ENCODE measurements around the gene CLASP1. TPM values are rescaled to one million over a fixed set of nuclear protein-coding genes. Genes with fewer than 3 reads are reported as not detected.
A peak's percentile ranks its signal among the peaks of the same experiment; 100 is the strongest.
"Not testable (repeated sequence)": the region's sequence is repeated elsewhere in the genome, so short reads cannot be mapped to it uniquely, and the experiment has no call there.

CLASP1 gene
- total RNA-seq, 1 donor from 2014 or later = 110 TPM

- DNase-seq (ENCODE audit: low spot score) = no peak
- H3K4me3 Mint-ChIP-seq = no peak overlapping the region
- no peak overlapping the region for H3K27ac Mint-ChIP-seq
- Histone ChIP-seq H2AFZ (replicated peaks) (no peak overlapping the region), H3K4me2 (no peak overlapping the region), H3K36me3 (no peaks in the 10 kb centered on the region), H3K27me3 (no peaks in the 10 kb centered on the region), H3K4me1 (no peaks in the 10 kb centered on the region), H3K79me2 (ENCODE audit: low read depth) (no peaks in the 10 kb centered on the region), H3K9me3 (ENCODE audit: low read depth) (no peaks in the 10 kb centered on the region), H3F3A (ENCODE audit: low read depth) (no peaks in the 10 kb centered on the region), H4K20me1 (ENCODE audit: low read depth) (no peaks in the 10 kb centered on the region), H3K4me3 (no peak overlapping the region), H3K27ac (no peak overlapping the region), H3K9ac (no peak overlapping the region)
- TF ChIP-seq EZH2 (IDR thresholded peaks at IDR 0.05) (no peak), CTCF (IDR thresholded peaks at IDR 0.05) (no peak), EZH2phosphoT487 (IDR thresholded peaks at IDR 0.05) (no peak)
- H3K9me3 Mint-ChIP-seq = no peaks in the 10 kb centered on the region
- H3K4me1 Mint-ChIP-seq = no peaks in the 10 kb centered on the region
- H3K27me3 Mint-ChIP-seq (ENCODE audit: insufficient read depth, low read depth) = no peaks in the 10 kb centered on the region
- H3K36me3 Mint-ChIP-seq = peaks cover 5% of the 10 kb centered on the region
Observed at GRCh38 chr2:121659933-121660332, 10.7 kb upstream of the CLASP1 start.

- not testable (repeated sequence) for H3K27ac Mint-ChIP-seq; H3K4me1 Mint-ChIP-seq; H4K20me1 ChIP-seq (ENCODE audit: low read depth); H3K9ac ChIP-seq; H3K9me3 Mint-ChIP-seq; H3K4me3 ChIP-seq; H3K27ac ChIP-seq; H3K9me3 ChIP-seq (ENCODE audit: low read depth); H3K4me3 Mint-ChIP-seq; H3F3A ChIP-seq (ENCODE audit: low read depth); DNase-seq (ENCODE audit: low spot score); H3K4me2 ChIP-seq; H3K4me1 ChIP-seq; H2AFZ ChIP-seq (replicated peaks); H3K27me3 Mint-ChIP-seq (ENCODE audit: insufficient read depth, low read depth); H3K36me3 Mint-ChIP-seq; H3K36me3 ChIP-seq; H3K79me2 ChIP-seq (ENCODE audit: low read depth); H3K27me3 ChIP-seq
Observed at GRCh38 chr2:121658393-121658792, 9.1 kb upstream of the CLASP1 start.

GRCh38 chr2:121653035-121653434, 3.8 kb upstream of the CLASP1 start:
- H3K4me1 Mint-ChIP-seq = peaks cover 18% of the 10 kb centered on the region
- no peak overlapping the region for H3K4me2 ChIP-seq
- H3K27me3 Mint-ChIP-seq (ENCODE audit: insufficient read depth, low read depth) = peaks cover 9% of the 10 kb centered on the region
- H3K27ac Mint-ChIP-seq = no peak overlapping the region
- H3K27me3 ChIP-seq = no peaks in the 10 kb centered on the region
- H3K9ac ChIP-seq = no peak overlapping the region
- no peak for DNase-seq (ENCODE audit: low spot score)
- H3K27ac ChIP-seq = no peak overlapping the region
- H3K4me3 Mint-ChIP-seq = no peak overlapping the region
- peaks cover 28% of the 10 kb centered on the region for H3F3A ChIP-seq (ENCODE audit: low read depth)
- no peaks in the 10 kb centered on the region for H3K9me3 ChIP-seq (ENCODE audit: low read depth)
- H3K4me1 ChIP-seq = peaks cover 10% of the 10 kb centered on the region
- H2AFZ ChIP-seq (replicated peaks) = no peak overlapping the region
- peaks cover 41% of the 10 kb centered on the region for H3K79me2 ChIP-seq (ENCODE audit: low read depth)
- peaks cover 2% of the 10 kb centered on the region for H4K20me1 ChIP-seq (ENCODE audit: low read depth)
- peaks cover 2% of the 10 kb centered on the region for H3K36me3 Mint-ChIP-seq
- no peaks in the 10 kb centered on the region for H3K9me3 Mint-ChIP-seq
- no peak for TF ChIP-seq CTCF (IDR thresholded peaks at IDR 0.05)
- TF ChIP-seq EZH2phosphoT487 (IDR thresholded peaks at IDR 0.05) = no peak
- TF ChIP-seq EZH2 (IDR thresholded peaks at IDR 0.05) = no peak
- H3K4me3 ChIP-seq = no peak overlapping the region
- no peaks in the 10 kb centered on the region for H3K36me3 ChIP-seq

- Histone ChIP-seq H3F3A (ENCODE audit: low read depth) (peaks cover 30% of the 10 kb centered on the region), H3K27me3 (no peaks in the 10 kb centered on the region), H3K36me3 (no peaks in the 10 kb centered on the region), H3K9ac (peak overlapping the region; percentile 81), H4K20me1 (ENCODE audit: low read depth) (peaks cover 25% of the 10 kb centered on the region), H2AFZ (replicated peaks) (peak overlapping the region; percentile 82), H3K9me3 (ENCODE audit: low read depth) (no peaks in the 10 kb centered on the region), H3K4me2 (peak overlapping the region; percentile 84), H3K4me1 (peaks cover 18% of the 10 kb centered on the region), H3K27ac (peak overlapping the region; percentile 95), H3K79me2 (ENCODE audit: low read depth) (peaks cover 67% of the 10 kb centered on the region), H3K4me3 (peak overlapping the region; percentile 78)
- Mint-ChIP-seq H3K4me1 (peaks cover 27% of the 10 kb centered on the region), H3K9me3 (no peaks in the 10 kb centered on the region), H3K36me3 (peaks cover 11% of the 10 kb centered on the region), H3K4me3 (peak overlapping the region; percentile 91), H3K27ac (peak overlapping the region; percentile 99), H3K27me3 (ENCODE audit: insufficient read depth, low read depth) (peaks cover 11% of the 10 kb centered on the region)
- TF ChIP-seq EZH2 (IDR thresholded peaks at IDR 0.05) (no peak), EZH2phosphoT487 (IDR thresholded peaks at IDR 0.05) (no peak), CTCF (IDR thresholded peaks at IDR 0.05) (no peak)
- DNase-seq (ENCODE audit: low spot score) = peak; percentile 44
Observed at GRCh38 chr2:121650315-121650930, 1.2 kb upstream of the CLASP1 start.
